H9 (cell line): ENCODE measurements around the gene MINDY4. TPM values are rescaled to one million over a fixed set of nuclear protein-coding genes. Genes with fewer than 3 reads are reported as not detected.

Source experiments
- DNase-seq: peaks from one replicate; pipeline ENCODE4 v3.0.0-alpha.2; 2017
- H2AFZ ChIP-seq: one replicate; pipeline ENCODE4 v1.6.1; 2013; ENCODE audit warnings: mild to moderate bottlenecking, low read length, control low read depth, moderate library complexity
- H2AK5ac ChIP-seq: 2 replicates; pipeline ENCODE4 v1.6.1; 2013; ENCODE audit warnings: low read length, control low read depth, mixed read lengths; ENCODE audit not compliant: insufficient read length
- H2BK120ac ChIP-seq: one replicate; pipeline ENCODE4 v1.6.1; 2013; ENCODE audit warnings: low read depth, mild to moderate bottlenecking, low read length, control low read depth, inconsistent platforms; ENCODE audit not compliant: poor library complexity, severe bottlenecking
- H2BK12ac ChIP-seq: 2 replicates; pipeline ENCODE4 v1.6.1; 2013; ENCODE audit warnings: low read length, control low read depth, mixed read lengths, low read depth; ENCODE audit not compliant: insufficient read length
- H2BK15ac ChIP-seq: 2 replicates; pipeline ENCODE4 v1.6.1; 2013; ENCODE audit warnings: low read depth, low read length, control low read depth
- H2BK20ac ChIP-seq: one replicate; pipeline ENCODE4 v1.6.1; 2013; ENCODE audit warnings: low read depth, mild to moderate bottlenecking, low read length, control low read depth, inconsistent platforms; ENCODE audit not compliant: poor library complexity, severe bottlenecking
- H2BK5ac ChIP-seq: 2 replicates; pipeline ENCODE4 v1.6.1; 2013; ENCODE audit warnings: low read length, control low read depth, mixed read lengths; ENCODE audit not compliant: insufficient read length
- H3K14ac ChIP-seq: 2 replicates; pipeline ENCODE4 v1.6.1; 2013; ENCODE audit warnings: low read length, control low read depth; ENCODE audit not compliant: insufficient read depth
- H3K18ac ChIP-seq: 2 replicates; pipeline ENCODE4 v1.6.1; 2013; ENCODE audit warnings: low read depth, mild to moderate bottlenecking, mixed read lengths, low read length, control low read depth; ENCODE audit not compliant: insufficient read length
- H3K23ac ChIP-seq: 2 replicates; pipeline ENCODE4 v1.6.1; 2013; ENCODE audit warnings: low read length, control low read depth, mixed read lengths, low read depth; ENCODE audit not compliant: insufficient read length
- H3K23me2 ChIP-seq: 2 replicates; pipeline ENCODE4 v1.6.1; 2013; ENCODE audit warnings: low read depth, mild to moderate bottlenecking, mixed read lengths, low read length, control low read depth; ENCODE audit not compliant: insufficient read length, poor library complexity, severe bottlenecking
- H3K27ac ChIP-seq: 2 replicates; pipeline ENCODE4 v1.5.1; 2013; ENCODE audit warnings: low read length, control low read depth, mixed read lengths, low read depth; ENCODE audit not compliant: insufficient read length
- H3K27me3 ChIP-seq: 2 replicates; pipeline ENCODE4 v1.6.1; 2013; ENCODE audit warnings: low read length, control low read depth, inconsistent platforms; ENCODE audit not compliant: insufficient read depth
- H3K4ac ChIP-seq: 2 replicates; pipeline ENCODE4 v1.6.1; 2013; ENCODE audit warnings: low read depth, mild to moderate bottlenecking, control low read depth, inconsistent platforms, low read length, moderate library complexity
- H3K4me1 ChIP-seq: 2 replicates; pipeline ENCODE4 v1.6.1; 2013; ENCODE audit warnings: low read length, control low read depth, inconsistent platforms; ENCODE audit not compliant: insufficient read depth
- H3K4me2 ChIP-seq: 2 replicates; pipeline ENCODE4 v1.6.1; 2013; ENCODE audit warnings: low read length, control low read depth, mixed read lengths; ENCODE audit not compliant: insufficient read length, insufficient read depth
- H3K56ac ChIP-seq: 2 replicates; pipeline ENCODE4 v1.6.1; 2013; ENCODE audit warnings: low read depth, mild to moderate bottlenecking, mixed read lengths, low read length, control low read depth; ENCODE audit not compliant: insufficient read length
- H3K79me1 ChIP-seq: 2 replicates; pipeline ENCODE4 v1.6.1; 2013; ENCODE audit warnings: low read depth, mild to moderate bottlenecking, moderate library complexity, low read length, control low read depth, inconsistent platforms; ENCODE audit not compliant: insufficient read depth, poor library complexity, severe bottlenecking
- H3K79me2 ChIP-seq: 2 replicates; pipeline ENCODE4 v1.6.1; 2013; ENCODE audit warnings: low read length, control low read depth, inconsistent platforms; ENCODE audit not compliant: insufficient read depth
- H3K9ac ChIP-seq: 2 replicates; pipeline ENCODE4 v1.6.1; 2013; ENCODE audit warnings: low read length, control low read depth, mixed read lengths; ENCODE audit not compliant: insufficient read length; ENCODE audit errors: extremely low read depth
- H3K9me3 ChIP-seq: one replicate; pipeline ENCODE4 v1.6.1; 2013; ENCODE audit warnings: low read depth, low read length, inconsistent platforms; ENCODE audit not compliant: control insufficient read depth
- H3T11ph ChIP-seq: one replicate; pipeline ENCODE4 v1.6.1; 2013; ENCODE audit warnings: mild to moderate bottlenecking, low read length, control low read depth, inconsistent platforms
- H4K20me1 ChIP-seq: one replicate; pipeline ENCODE4 v1.6.1; 2013; ENCODE audit not compliant: control insufficient read depth, insufficient read length, insufficient read depth
- H4K5ac ChIP-seq: 2 replicates; pipeline ENCODE4 v1.6.1; 2013; ENCODE audit warnings: low read depth, mild to moderate bottlenecking, mixed read lengths, low read length, control low read depth; ENCODE audit not compliant: insufficient read length
- H4K8ac ChIP-seq: replicated peaks from 2 replicates; pipeline ENCODE4 v1.6.1; 2013; ENCODE audit warnings: low read length, control low read depth, mixed read lengths, low read depth; ENCODE audit not compliant: insufficient read length
- H4K91ac ChIP-seq: 2 replicates; pipeline ENCODE4 v1.6.1; 2013; ENCODE audit warnings: low read depth, mild to moderate bottlenecking, moderate library complexity, mixed read lengths, low read length, control low read depth; ENCODE audit not compliant: insufficient read length
- H3K27ac Mint-ChIP-seq, 3 experiments: 2 replicates in 2 of 3; 3 replicates in 1 of 3; pipeline ENCODE4 v1.8.0; 2020 to 2021; ENCODE audit warnings: mixed read lengths in 3 of 3, mild to moderate bottlenecking in 1 of 3, moderate library complexity in 1 of 3
- H3K27me3 Mint-ChIP-seq: 2 replicates; pipeline ENCODE4 v1.8.0; 2021; ENCODE audit warnings: low read depth, mild to moderate bottlenecking, moderate library complexity, mixed read lengths
- H3K36me3 Mint-ChIP-seq, 3 experiments: 2 replicates in 2 of 3; 3 replicates in 1 of 3; pipeline ENCODE4 v1.8.0; 2020 to 2021; ENCODE audit warnings: low read depth in 3 of 3, mixed read lengths in 3 of 3; ENCODE audit not compliant: insufficient read depth in 1 of 3
- H3K4me1 Mint-ChIP-seq, 2 experiments: 2 replicates each; pipeline ENCODE4 v1.8.0; 2020; ENCODE audit warnings: mixed read lengths in 2 of 2
- H3K4me3 Mint-ChIP-seq, 2 experiments: 2 replicates in 1 of 2; 3 replicates in 1 of 2; pipeline ENCODE4 v1.8.0; 2020 to 2021; ENCODE audit warnings: mild to moderate bottlenecking in 2 of 2, mixed read lengths in 2 of 2, moderate library complexity in 1 of 2
- H3K9me3 Mint-ChIP-seq, 2 experiments: 2 replicates in 1 of 2; 3 replicates in 1 of 2; pipeline ENCODE4 v1.8.0; 2020; ENCODE audit warnings: mild to moderate bottlenecking in 2 of 2, mixed read lengths in 2 of 2, moderate library complexity in 1 of 2
- CTCF ChIP-seq: fragments of 200-600 bp; sonication (generic); conservative IDR thresholded peaks from 3 replicates; pipeline ENCODE4 v1.8.0; 2021; ENCODE audit warnings: antibody characterized with exemption, mild to moderate bottlenecking
- WGBS: extraction: QIAGEN DNeasy Blood & Tissue Kit; methylation state at CpG from one replicate; pipeline ENCODE4 v1.1.7; 2013; ENCODE audit warnings: missing lambda C conversion rate, low lambda C conversion rate, mixed read lengths; ENCODE audit not compliant: insufficient read length; ENCODE audit errors: extremely low coverage; 5-methylcytosine and 5-hydroxymethylcytosine counted together
- total RNA-seq: library from RNA; stranded (reverse); gene quantifications from 2 replicates; pipeline ENCODE4 v1.2.1, GENCODE V29; 2021

Gene MINDY4
- total RNA-seq, 1 experiment from 2014 or later, result 3.1 TPM

- Histone ChIP-seq H4K20me1 (no peaks in the 10 kb centered on the region), H3K9ac (no peak overlapping the region), H3K27me3 (0 out of 2 replicates have a peak, but pooled peaks cover 3% of the 10 kb centered on the region), H3K79me2 (no peaks in the 10 kb centered on the region), H3K56ac (no peak overlapping the region), H4K91ac (no peak overlapping the region), H3K27ac (no peak overlapping the region), H3K9me3 (no peaks in the 10 kb centered on the region), H3K23ac (no peak overlapping the region), H3K4me2 (no peak overlapping the region), H3K4me1 (no peaks in the 10 kb centered on the region), H2BK15ac (no peak overlapping the region), H3T11ph (no peak overlapping the region), H4K8ac (no peak overlapping the region), H3K14ac (no peak overlapping the region; the same call in 1 of the 2 replicates), H2BK120ac (no peak overlapping the region), H2AFZ (no peak overlapping the region), H2AK5ac (no peak overlapping the region), H4K5ac (no peak overlapping the region), H2BK20ac (no peak overlapping the region), H2BK5ac (no peak overlapping the region), H3K23me2 (no peaks in the 10 kb centered on the region), H2BK12ac (no peak overlapping the region), H3K18ac (no peak overlapping the region), H3K79me1 (no peaks in the 10 kb centered on the region), H3K4ac (no peak overlapping the region)
- Mint-ChIP-seq H3K9me3 (no peaks in the 10 kb centered on the region), H3K27me3 (no peaks in the 10 kb centered on the region; the same call in 1 of the 2 replicates), H3K36me3 (no peaks in the 10 kb centered on the region; a peak in 1 of 7 replicates), H3K27ac (no peak overlapping the region; a peak in 1 of 7 replicates), H3K4me3 (no peak overlapping the region), H3K4me1 (peaks cover 14 to 22% of the 10 kb centered on the region in 2 experiments)
- DNase-seq, result no peak
- WGBS, result no CpG with 5 or more reads among the region's 17 CpGs
- TF ChIP-seq CTCF, result no peak
These were observed 79.2 kb downstream of the MINDY4 start for GRCh38 chr7:30850426-30850825.
